Neural progenitor cell (in vitro differentiated cells): ENCODE data around the gene GOLGA5.

ENCODE experiments used
- EZH2phosphoT487 ChIP-seq: fragments of 200-600 bp; sonication (generic); IDR thresholded peaks from 2 replicates; pipeline ENCODE4 v1.6.1; 2017; ENCODE audit warnings: antibody characterized with exemption
- TF ChIP-seq, protein P1 (sequence below): fragments of 200-600 bp; sonication (generic); IDR thresholded peaks from 2 replicates; pipeline ENCODE4 v1.5.1; 2017; ENCODE audit warnings: antibody characterized with exemption, mild to moderate bottlenecking

DNA sequence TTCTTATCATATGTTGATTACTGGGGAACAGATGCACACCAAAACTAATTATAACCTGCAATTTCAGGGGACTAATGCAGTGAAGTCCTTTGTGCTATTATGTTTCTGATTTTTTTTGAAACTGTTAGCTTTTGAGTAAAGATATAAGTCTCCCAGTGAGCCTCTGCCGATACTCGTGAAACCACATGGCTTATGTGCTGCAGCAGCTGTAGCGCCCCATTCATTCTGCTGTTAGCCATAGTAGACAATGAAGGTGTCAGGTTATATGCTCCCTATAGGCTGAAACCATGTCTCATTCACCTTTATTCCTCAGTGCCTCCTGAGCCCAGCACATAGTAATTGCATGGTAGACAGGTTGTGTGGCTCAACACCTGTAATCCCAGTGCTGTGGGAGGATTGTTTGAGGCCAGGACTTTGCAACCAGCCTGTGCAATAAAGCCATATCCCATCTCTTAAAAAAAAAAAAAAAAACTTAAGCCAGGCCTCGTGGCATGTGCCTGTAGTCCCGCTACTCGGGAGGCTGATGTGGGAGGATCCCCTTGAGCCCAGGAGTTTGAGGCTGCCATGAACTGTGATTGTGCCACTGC is 25.0 kb downstream of the GOLGA5 start:
- TF ChIP-seq, protein P1, sequence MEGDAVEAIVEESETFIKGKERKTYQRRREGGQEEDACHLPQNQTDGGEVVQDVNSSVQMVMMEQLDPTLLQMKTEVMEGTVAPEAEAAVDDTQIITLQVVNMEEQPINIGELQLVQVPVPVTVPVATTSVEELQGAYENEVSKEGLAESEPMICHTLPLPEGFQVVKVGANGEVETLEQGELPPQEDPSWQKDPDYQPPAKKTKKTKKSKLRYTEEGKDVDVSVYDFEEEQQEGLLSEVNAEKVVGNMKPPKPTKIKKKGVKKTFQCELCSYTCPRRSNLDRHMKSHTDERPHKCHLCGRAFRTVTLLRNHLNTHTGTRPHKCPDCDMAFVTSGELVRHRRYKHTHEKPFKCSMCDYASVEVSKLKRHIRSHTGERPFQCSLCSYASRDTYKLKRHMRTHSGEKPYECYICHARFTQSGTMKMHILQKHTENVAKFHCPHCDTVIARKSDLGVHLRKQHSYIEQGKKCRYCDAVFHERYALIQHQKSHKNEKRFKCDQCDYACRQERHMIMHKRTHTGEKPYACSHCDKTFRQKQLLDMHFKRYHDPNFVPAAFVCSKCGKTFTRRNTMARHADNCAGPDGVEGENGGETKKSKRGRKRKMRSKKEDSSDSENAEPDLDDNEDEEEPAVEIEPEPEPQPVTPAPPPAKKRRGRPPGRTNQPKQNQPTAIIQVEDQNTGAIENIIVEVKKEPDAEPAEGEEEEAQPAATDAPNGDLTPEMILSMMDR = no peak
- TF ChIP-seq EZH2phosphoT487 = no peak
